B cell (primary cell): ENCODE data around the gene GBA2. TPM values are rescaled to one million over a fixed set of nuclear protein-coding genes. Genes with fewer than 3 reads are reported as not detected.

Source experiments
- ATAC-seq: fragments of 200-7000 bp; cut with Tn5 transposase; one replicate; pipeline ENCODE4 v1.10.0; 2021; ENCODE audit warnings: low read depth, mild to moderate bottlenecking, moderate number of reproducible peaks, moderate library complexity
- CTCF ChIA-PET: fragments of 350-600 bp; sonication (Branson Sonifier 250); formaldehyde crosslinking; loops from one replicate; lab custom pipeline; 2021; ENCODE audit warnings: antibody characterized with exemption, inconsistent platforms; lab: Charles Lee
- POLR2A ChIA-PET: fragments of 350-600 bp; sonication (Branson Sonifier 250); formaldehyde crosslinking; loops from one replicate; lab custom pipeline; 2021; ENCODE audit warnings: antibody characterized with exemption; lab: Charles Lee
- DNase-seq: peaks from one replicate; pipeline ENCODE4 v3.0.0; 2013
- H2AFZ ChIP-seq: 2 replicates; pipeline ENCODE4 v1.6.1; 2012; ENCODE audit warnings: mild to moderate bottlenecking, low read depth, low read length; ENCODE audit not compliant: insufficient read depth, poor library complexity, severe bottlenecking
- H3K27ac ChIP-seq, 2 donors: 1 replicate in 1 of 2; 2 replicates in 1 of 2; pipeline ENCODE4 v1.5.1; 2012 to 2013; ENCODE audit warnings: low read length in 2 of 2, mild to moderate bottlenecking in 2 of 2, moderate library complexity in 1 of 2
- H3K27me3 ChIP-seq, 4 experiments: fragments of 200-600 bp in 1 of 4; sonication (generic) in 1 of 4; replicated peaks in 1 of 4; 1 replicate in 2 of 4; 2 replicates in 2 of 4; pipeline versions ENCODE4 v1.6.1 to v1.7.0; 2013 to 2016; ENCODE audit warnings: low read length in 3 of 4, mild to moderate bottlenecking in 2 of 4, mixed read lengths in 1 of 4, moderate library complexity in 1 of 4; ENCODE audit not compliant: insufficient read depth in 4 of 4, control insufficient read depth in 3 of 4; ENCODE audit errors: control extremely low read depth in 1 of 4
- H3K36me3 ChIP-seq, 2 experiments: replicated peaks in 1 of 2; 1 replicate in 1 of 2; 2 replicates in 1 of 2; pipeline versions ENCODE4 v1.6.1 to v1.7.1; 2013; ENCODE audit warnings: low read length in 1 of 2; ENCODE audit not compliant: insufficient read depth in 2 of 2, control insufficient read depth in 1 of 2; ENCODE audit errors: control extremely low read depth in 1 of 2, extremely low read depth in 1 of 2
- H3K4me1 ChIP-seq, 2 donors: fragments of 200-600 bp in 1 of 2; sonication (generic) in 1 of 2; 1 replicate in 1 of 2; 2 replicates in 1 of 2; pipeline versions ENCODE4 v1.5.1 to v1.6.1; 2013 to 2017; ENCODE audit warnings: low read length in 2 of 2; ENCODE audit not compliant: control insufficient read depth in 2 of 2, insufficient read depth in 2 of 2
- H3K4me2 ChIP-seq: replicated peaks from 2 replicates; pipeline ENCODE3; 2012; ENCODE audit warnings: mild to moderate bottlenecking, low read depth, low read length; ENCODE audit not compliant: poor library complexity, severe bottlenecking
- H3K4me3 ChIP-seq, 5 experiments: fragments of 200-600 bp in 1 of 5; sonication (generic) in 1 of 5; 1 replicate in 3 of 5; 2 replicates in 2 of 5; pipeline versions ENCODE4 v1.5.1 to v1.7.0; 2011 to 2016; ENCODE audit warnings: low read length in 4 of 5, mild to moderate bottlenecking in 4 of 5, low read depth in 2 of 5, control low read depth in 1 of 5, moderate library complexity in 1 of 5; ENCODE audit not compliant: insufficient read depth in 1 of 5; ENCODE audit errors: control extremely low read depth in 1 of 5, extremely low read depth in 1 of 5
- H3K79me2 ChIP-seq: fragments of 200-600 bp; sonication (generic); one replicate; pipeline ENCODE4 v1.6.0; 2016; ENCODE audit warnings: low read length; ENCODE audit not compliant: control insufficient read depth, insufficient read depth
- H3K9ac ChIP-seq: fragments of 200-600 bp; sonication (generic); 2 replicates; pipeline ENCODE4 v1.6.1; 2017; ENCODE audit warnings: mild to moderate bottlenecking, low read length, moderate library complexity
- H3K9me3 ChIP-seq, 3 donors: one replicate each; pipeline versions ENCODE4 v1.6.1 to v1.7.1; 2013; ENCODE audit warnings: low read length in 2 of 3; ENCODE audit not compliant: control insufficient read depth in 2 of 3, insufficient read depth in 1 of 3; ENCODE audit errors: control extremely low read depth in 1 of 3
- H4K20me1 ChIP-seq: 2 replicates; pipeline ENCODE4 v1.6.0; 2012; ENCODE audit warnings: mild to moderate bottlenecking, low read length; ENCODE audit not compliant: insufficient read depth, control insufficient read depth, poor library complexity, severe bottlenecking
- H3K27ac Mint-ChIP-seq: one replicate; pipeline ENCODE4 v1.8.0; 2021; ENCODE audit warnings: mixed read lengths
- H3K27me3 Mint-ChIP-seq: one replicate; pipeline ENCODE4 v1.8.0; 2021; ENCODE audit warnings: mixed read lengths
- H3K4me1 Mint-ChIP-seq: one replicate; pipeline ENCODE4 v1.8.0; 2021; ENCODE audit warnings: mixed read lengths
- H3K4me3 Mint-ChIP-seq: one replicate; pipeline ENCODE4 v1.8.0; 2021; ENCODE audit warnings: mixed read lengths
- H3K9me3 Mint-ChIP-seq: one replicate; pipeline ENCODE4 v1.8.0; 2022; ENCODE audit warnings: mixed read lengths; ENCODE audit not compliant: insufficient read depth
- EZH2 ChIP-seq: IDR thresholded peaks from 2 replicates; pipeline ENCODE4 v1.6.1; 2012; ENCODE audit warnings: borderline replicate concordance, low read depth, mild to moderate bottlenecking, moderate library complexity, low read length; ENCODE audit not compliant: insufficient read depth, poor library complexity, severe bottlenecking
- WGBS: methylation state at CpG from one replicate; pipeline ENCODE4 v1.1.5; 2013; ENCODE audit warnings: missing lambda C conversion rate; ENCODE audit not compliant: insufficient coverage; 5-methylcytosine and 5-hydroxymethylcytosine counted together
- intact Hi-C: fragments of 100-400 bp; cut with micrococcal nuclease; formaldehyde crosslinking; loops from one replicate; pipeline ENCODE4 v1.10.0; 2022
- polyA plus RNA-seq: library from polyadenylated mRNA; depleted of rRNA; stranded (reverse); fragments of >200 nt; gene quantifications from 2 replicates; pipeline ENCODE4 v1.2.3, GENCODE V29; 2012
- total RNA-seq, 2 donors: library from RNA; stranded (reverse); fragments of 120-200 nt in 1 of 2; gene quantifications; 1 replicate in 1 of 2; 2 replicates in 1 of 2; pipeline versions ENCODE4 v1.2.3 to v1.2.4, GENCODE V29; 2013 to 2022
- TF ChIP-seq, protein P1 (sequence below): fragments of 200-600 bp; IDR thresholded peaks from one replicate; pipeline ENCODE4 v1.8.0; 2022; ENCODE audit warnings: antibody characterized with exemption, mild to moderate bottlenecking

Gene GBA2
- total and polyA plus RNA-seq, 2 donors (not counting 1 experiment from before 2014, with no cell fraction given) = 114 to 137 TPM

DNA sequence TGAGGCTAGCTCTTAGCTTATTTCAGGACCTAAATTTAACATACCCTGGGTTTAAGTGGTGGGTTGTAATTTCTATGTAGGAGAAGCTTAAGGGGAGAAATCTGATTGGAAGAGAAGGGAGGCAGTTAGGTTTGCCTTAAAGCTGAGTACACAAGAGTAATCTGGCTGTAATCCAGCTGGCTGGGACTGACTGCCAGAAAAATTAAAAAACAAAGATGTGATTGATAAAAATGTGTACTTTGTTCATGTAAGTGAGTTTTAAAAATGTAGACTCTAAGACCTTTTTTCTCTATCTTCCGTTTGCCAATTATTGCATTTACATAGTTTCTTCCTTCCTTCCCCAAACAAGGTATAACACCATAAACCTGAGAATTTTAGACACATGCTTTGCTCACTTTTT is 22.5 kb upstream of the GBA2 start:
- Mint-ChIP-seq H3K4me1 (peaks cover 15% of the 10 kb centered on the region), H3K9me3 (no peaks in the 10 kb centered on the region), H3K4me3 (no peak overlapping the region), H3K27me3 (no peaks in the 10 kb centered on the region), H3K27ac (no peak overlapping the region)
- ATAC-seq = no peak
- intact Hi-C loops = no loop called here
- WGBS = no CpG with 5 or more reads among the region's 1 CpG
- ChIA-PET POLR2A (no interaction called here), CTCF (interaction anchor here (0.6 to 3.8 kb wide), 5 partner anchors 17 to 75 kb away, joined by 4 to 22 read pairs (median 5); partner anchors contain the start of genes GBA2 and RGP1)
- H3K27ac ChIP-seq = no peak overlapping the region
- no peak for TF ChIP-seq EZH2
- TF ChIP-seq, protein P1, sequence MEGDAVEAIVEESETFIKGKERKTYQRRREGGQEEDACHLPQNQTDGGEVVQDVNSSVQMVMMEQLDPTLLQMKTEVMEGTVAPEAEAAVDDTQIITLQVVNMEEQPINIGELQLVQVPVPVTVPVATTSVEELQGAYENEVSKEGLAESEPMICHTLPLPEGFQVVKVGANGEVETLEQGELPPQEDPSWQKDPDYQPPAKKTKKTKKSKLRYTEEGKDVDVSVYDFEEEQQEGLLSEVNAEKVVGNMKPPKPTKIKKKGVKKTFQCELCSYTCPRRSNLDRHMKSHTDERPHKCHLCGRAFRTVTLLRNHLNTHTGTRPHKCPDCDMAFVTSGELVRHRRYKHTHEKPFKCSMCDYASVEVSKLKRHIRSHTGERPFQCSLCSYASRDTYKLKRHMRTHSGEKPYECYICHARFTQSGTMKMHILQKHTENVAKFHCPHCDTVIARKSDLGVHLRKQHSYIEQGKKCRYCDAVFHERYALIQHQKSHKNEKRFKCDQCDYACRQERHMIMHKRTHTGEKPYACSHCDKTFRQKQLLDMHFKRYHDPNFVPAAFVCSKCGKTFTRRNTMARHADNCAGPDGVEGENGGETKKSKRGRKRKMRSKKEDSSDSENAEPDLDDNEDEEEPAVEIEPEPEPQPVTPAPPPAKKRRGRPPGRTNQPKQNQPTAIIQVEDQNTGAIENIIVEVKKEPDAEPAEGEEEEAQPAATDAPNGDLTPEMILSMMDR = no peak
- peaks cover 2 to 17% of the 10 kb centered on the region in 2 experiments for H3K36me3 ChIP-seq
- peaks cover 6 to 15% of the 10 kb centered on the region in 2 donors for H3K4me1 ChIP-seq
- H3K4me2 ChIP-seq = no peak overlapping the region
- H2AFZ ChIP-seq = no peak overlapping the region
- H4K20me1 ChIP-seq = peaks cover 46% of the 10 kb centered on the region
- no peak overlapping the region for H3K9ac ChIP-seq
- H3K79me2 ChIP-seq = peaks cover 57% of the 10 kb centered on the region
- DNase-seq = no peak
- H3K9me3 ChIP-seq = no peaks in the 10 kb centered on the region
- no peak overlapping the region for H3K4me3 ChIP-seq
- H3K27me3 ChIP-seq = no peaks in the 10 kb centered on the region

DNA sequence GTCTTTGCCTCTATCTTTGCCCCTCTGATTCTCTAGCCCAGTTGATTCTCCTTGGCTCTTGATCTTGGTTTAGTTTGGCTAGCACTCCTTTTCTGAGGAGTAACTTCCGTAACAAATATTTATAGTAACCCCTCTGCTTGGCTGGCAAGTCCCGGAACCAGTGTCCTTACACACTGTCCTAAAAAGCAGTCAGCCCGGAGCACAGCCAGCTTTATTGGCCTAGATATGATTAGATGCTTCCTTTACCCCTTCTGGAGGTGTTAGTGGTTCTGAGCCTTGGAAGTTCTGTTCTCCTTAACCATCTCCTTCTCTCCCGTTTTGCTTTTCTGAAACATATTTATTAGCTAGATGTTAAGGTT is 22.0 kb upstream of the GBA2 start:
- Histone ChIP-seq H3K4me3 (no peak overlapping the region), H3K27me3 (no peaks in the 10 kb centered on the region), H2AFZ (no peak overlapping the region), H3K4me1 (peaks cover 4 to 11% of the 10 kb centered on the region in 2 donors), H3K36me3 (peaks cover 2 to 17% of the 10 kb centered on the region in 2 experiments), H3K9me3 (no peaks in the 10 kb centered on the region), H3K27ac (no peak overlapping the region), H4K20me1 (peaks cover 46% of the 10 kb centered on the region), H3K4me2 (no peak overlapping the region), H3K9ac (no peak overlapping the region), H3K79me2 (peaks cover 61% of the 10 kb centered on the region)
- no peak for ATAC-seq
- POLR2A ChIA-PET = no interaction called here
- intact Hi-C loops = no loop called here
- WGBS = no CpG with 5 or more reads among the region's 4 CpGs
- TF ChIP-seq EZH2 = no peak
- TF ChIP-seq, protein P1 = no peak
- H3K27ac Mint-ChIP-seq = no peak overlapping the region
- peaks cover 17% of the 10 kb centered on the region for H3K4me1 Mint-ChIP-seq
- DNase-seq = no peak
- CTCF ChIA-PET = interaction anchor here (0.6 to 3.8 kb wide), 6 partner anchors 16 to 107 kb away, joined by 3 to 22 read pairs (median 4); partner anchors contain the start of genes GBA2 and RGP1
- no peaks in the 10 kb centered on the region for H3K27me3 Mint-ChIP-seq
- no peaks in the 10 kb centered on the region for H3K9me3 Mint-ChIP-seq
- H3K4me3 Mint-ChIP-seq = no peak overlapping the region
